Vagina (tissue), 2 donors: ENCODE data around the gene ZNF436.

Experiments
- POLR2A ChIP-seq, 2 donors: fragments of 450-650 bp; IDR thresholded peaks; one replicate each; pipeline ENCODE4 v1.6.1; 2017; ENCODE audit warnings: antibody characterized with exemption in 2 of 2, mild to moderate bottlenecking in 2 of 2, moderate library complexity in 2 of 2
- TF ChIP-seq, protein P1 (sequence below), 3 experiments: fragments of 450-650 bp in 2 of 3; fragments of 200-600 bp in 1 of 3; sonication (generic) in 1 of 3; IDR thresholded peaks; one replicate each; pipeline ENCODE4 v1.5.1; 2017 to 2019; ENCODE audit warnings: antibody characterized with exemption in 3 of 3, mild to moderate bottlenecking in 2 of 3, moderate library complexity in 2 of 3

DNA sequence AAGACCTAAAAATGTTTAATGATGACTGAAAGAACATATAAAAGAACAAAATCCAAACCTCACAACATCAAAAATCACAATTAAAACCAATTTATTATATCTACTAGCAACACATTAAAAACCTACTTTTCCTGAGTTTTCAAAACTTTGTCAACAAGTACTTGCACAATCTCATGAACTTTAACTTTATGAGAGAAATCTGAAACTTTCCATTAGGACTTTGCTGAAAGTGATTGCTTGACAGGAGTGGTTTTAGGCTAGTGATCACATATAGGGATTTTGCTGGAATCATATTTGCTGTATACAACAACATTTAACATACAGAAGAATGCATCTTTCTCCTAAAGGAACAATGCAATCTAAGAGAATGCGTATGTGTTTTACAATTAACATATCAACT lies 38.8 kb downstream of the ZNF436 start:
- TF ChIP-seq, protein P1, sequence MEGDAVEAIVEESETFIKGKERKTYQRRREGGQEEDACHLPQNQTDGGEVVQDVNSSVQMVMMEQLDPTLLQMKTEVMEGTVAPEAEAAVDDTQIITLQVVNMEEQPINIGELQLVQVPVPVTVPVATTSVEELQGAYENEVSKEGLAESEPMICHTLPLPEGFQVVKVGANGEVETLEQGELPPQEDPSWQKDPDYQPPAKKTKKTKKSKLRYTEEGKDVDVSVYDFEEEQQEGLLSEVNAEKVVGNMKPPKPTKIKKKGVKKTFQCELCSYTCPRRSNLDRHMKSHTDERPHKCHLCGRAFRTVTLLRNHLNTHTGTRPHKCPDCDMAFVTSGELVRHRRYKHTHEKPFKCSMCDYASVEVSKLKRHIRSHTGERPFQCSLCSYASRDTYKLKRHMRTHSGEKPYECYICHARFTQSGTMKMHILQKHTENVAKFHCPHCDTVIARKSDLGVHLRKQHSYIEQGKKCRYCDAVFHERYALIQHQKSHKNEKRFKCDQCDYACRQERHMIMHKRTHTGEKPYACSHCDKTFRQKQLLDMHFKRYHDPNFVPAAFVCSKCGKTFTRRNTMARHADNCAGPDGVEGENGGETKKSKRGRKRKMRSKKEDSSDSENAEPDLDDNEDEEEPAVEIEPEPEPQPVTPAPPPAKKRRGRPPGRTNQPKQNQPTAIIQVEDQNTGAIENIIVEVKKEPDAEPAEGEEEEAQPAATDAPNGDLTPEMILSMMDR (IDR thresholded peaks at IDR 0.05) = no peak
- no peak for TF ChIP-seq POLR2A (IDR thresholded peaks at IDR 0.05)
